Esophagus squamous epithelium (tissue), 5 donors: Measurements from ENCODE around the gene MCL1. TPM values are rescaled to one million over a fixed set of nuclear protein-coding genes. Genes with fewer than 3 reads are reported as not detected.

ENCODE experiments used
- DNase-seq: peaks from one replicate; lab custom pipeline; 2025; lab: John Stamatoyannopoulos, UW
- H3K27ac ChIP-seq, 4 donors: fragments of 200-600 bp; sonication (generic); one replicate each; pipeline ENCODE4 v1.5.1; 2016 to 2019; ENCODE audit warnings: mild to moderate bottlenecking in 1 of 4
- H3K27me3 ChIP-seq, 4 donors: fragments of 200-600 bp; sonication (generic); 1 replicate in 3 of 4; 2 replicates in 1 of 4; pipeline versions ENCODE4 v1.5.1 to v1.6.0; 2017 to 2021; ENCODE audit warnings: antibody characterized with exemption in 1 of 4
- H3K36me3 ChIP-seq, 3 donors: fragments of 200-600 bp; sonication (generic); one replicate each; pipeline ENCODE4 v1.5.1; 2016 to 2019
- H3K4me1 ChIP-seq, 3 donors: fragments of 200-600 bp; sonication (generic); one replicate each; pipeline ENCODE4 v1.5.1; 2017 to 2019
- H3K4me3 ChIP-seq, 4 donors: fragments of 200-600 bp; sonication (generic); 1 replicate in 3 of 4; 2 replicates in 1 of 4; pipeline ENCODE4 v1.5.1; 2016 to 2019; ENCODE audit warnings: mild to moderate bottlenecking in 2 of 4, moderate library complexity in 1 of 4
- H3K9me3 ChIP-seq, 3 donors: fragments of 200-600 bp; sonication (generic); one replicate each; pipeline ENCODE4 v1.5.1; 2016 to 2019
- POLR2A ChIP-seq, 4 donors: fragments of 450-650 bp; IDR thresholded peaks; one replicate each; pipeline ENCODE4 v1.6.1; 2017; ENCODE audit warnings: antibody characterized with exemption in 4 of 4, mild to moderate bottlenecking in 4 of 4, moderate library complexity in 3 of 4
- WGBS, 2 donors: methylation state at CpG; one replicate each; pipeline ENCODE4 v1.1.5; 2018; 5-methylcytosine and 5-hydroxymethylcytosine counted together
- intact Hi-C: fragments of 100-400 bp; cut with DNase I; formaldehyde crosslinking; loops from one replicate; pipeline ENCODE4 v1.15.0; 2022
- total RNA-seq, 4 donors: library from RNA; depleted of rRNA; stranded (reverse); fragments of >200 nt; gene quantifications; one replicate each; pipeline ENCODE4 v1.1.0, GENCODE V29; 2016
- TF ChIP-seq, protein P1 (sequence below), 6 experiments: fragments of 450-650 bp in 4 of 6; fragments of 200-600 bp in 2 of 6; sonication (generic) in 2 of 6; IDR thresholded peaks; one replicate each; pipeline ENCODE4 v1.5.1; 2016 to 2019; ENCODE audit warnings: antibody characterized with exemption in 6 of 6, mild to moderate bottlenecking in 4 of 6, moderate library complexity in 4 of 6
- donor health status: DM: yes; HTN: yes; CAD: no.

The MCL1 gene
- total RNA-seq, 4 donors from 2014 or later: 167 to 256 (median 216) TPM

DNA sequence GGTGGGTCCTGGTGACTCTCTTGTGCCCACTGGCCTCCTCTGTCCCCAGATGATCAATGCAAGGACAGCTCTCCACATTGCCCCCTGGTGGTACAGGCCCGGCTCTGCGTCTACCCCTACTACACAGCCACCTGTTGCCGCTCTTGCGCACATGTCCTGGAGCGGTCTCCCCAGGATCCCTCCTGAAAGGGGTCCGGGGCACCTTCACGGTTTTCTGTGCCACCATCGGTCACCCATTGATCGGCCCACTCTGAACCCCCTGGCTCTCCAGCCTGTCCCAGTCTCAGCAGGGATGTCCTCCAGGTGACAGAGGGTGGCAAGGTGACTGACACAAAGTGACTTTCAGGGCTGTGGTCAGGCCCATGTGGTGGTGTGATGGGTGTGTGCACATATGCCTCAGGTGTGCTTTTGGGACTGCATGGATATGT is 19.4 kb downstream of the MCL1 start:
- Histone ChIP-seq H3K4me3 (peak overlapping the region in 3 of 4 donors; percentile 57 to 72 (median 63)), H3K27me3 (no peaks in the 10 kb centered on the region), H3K9me3 (no peaks in the 10 kb centered on the region), H3K4me1 (peaks cover 53 to 69% (median 56%) of the 10 kb centered on the region in 3 donors), H3K27ac (peak overlapping the region; percentile 98 to 100 (median 100)), H3K36me3 (peaks cover 0 to 47% (median 0%) of the 10 kb centered on the region in 3 donors)
- intact Hi-C loops: loop anchor here (5.0 kb wide), 1 partner anchor 62 kb away; no protein-coding TSS in a partner anchor
- no peak for TF ChIP-seq POLR2A (IDR thresholded peaks at IDR 0.05)
- TF ChIP-seq, protein P1, sequence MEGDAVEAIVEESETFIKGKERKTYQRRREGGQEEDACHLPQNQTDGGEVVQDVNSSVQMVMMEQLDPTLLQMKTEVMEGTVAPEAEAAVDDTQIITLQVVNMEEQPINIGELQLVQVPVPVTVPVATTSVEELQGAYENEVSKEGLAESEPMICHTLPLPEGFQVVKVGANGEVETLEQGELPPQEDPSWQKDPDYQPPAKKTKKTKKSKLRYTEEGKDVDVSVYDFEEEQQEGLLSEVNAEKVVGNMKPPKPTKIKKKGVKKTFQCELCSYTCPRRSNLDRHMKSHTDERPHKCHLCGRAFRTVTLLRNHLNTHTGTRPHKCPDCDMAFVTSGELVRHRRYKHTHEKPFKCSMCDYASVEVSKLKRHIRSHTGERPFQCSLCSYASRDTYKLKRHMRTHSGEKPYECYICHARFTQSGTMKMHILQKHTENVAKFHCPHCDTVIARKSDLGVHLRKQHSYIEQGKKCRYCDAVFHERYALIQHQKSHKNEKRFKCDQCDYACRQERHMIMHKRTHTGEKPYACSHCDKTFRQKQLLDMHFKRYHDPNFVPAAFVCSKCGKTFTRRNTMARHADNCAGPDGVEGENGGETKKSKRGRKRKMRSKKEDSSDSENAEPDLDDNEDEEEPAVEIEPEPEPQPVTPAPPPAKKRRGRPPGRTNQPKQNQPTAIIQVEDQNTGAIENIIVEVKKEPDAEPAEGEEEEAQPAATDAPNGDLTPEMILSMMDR (IDR thresholded peaks at IDR 0.05): peak; percentile 90 to 95 (median 92)
- WGBS, 2 donors: 16 to 28% methylated on average over 5 to 7 of the region's 9 CpGs
- DNase-seq: no peak

DNA sequence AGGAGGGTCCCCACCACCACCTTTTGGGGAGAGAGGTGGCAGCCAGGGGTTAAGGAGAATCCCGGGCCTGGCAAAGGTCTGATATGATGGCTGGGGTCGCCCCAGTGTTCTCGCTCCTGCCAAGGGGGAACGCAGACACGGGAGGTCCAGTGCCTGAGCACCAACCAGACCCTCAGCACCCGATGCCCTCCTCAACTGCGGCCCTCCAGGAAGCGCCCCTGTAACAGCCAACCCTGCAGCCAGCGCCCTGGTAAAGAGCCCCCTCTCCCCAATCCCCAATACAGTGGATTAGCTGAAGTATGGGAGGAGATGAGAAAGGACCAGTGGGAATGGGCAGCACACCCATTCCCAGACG is 19.8 kb downstream of the MCL1 start:
- DNase-seq: no peak
- Histone ChIP-seq H3K4me3 (peak overlapping the region in 3 of 4 donors; percentile 57 to 72 (median 63)), H3K36me3 (peaks cover 0 to 51% (median 0%) of the 10 kb centered on the region in 3 donors), H3K27ac (peak overlapping the region; percentile 98 to 100 (median 100)), H3K4me1 (peaks cover 49 to 65% (median 52%) of the 10 kb centered on the region in 3 donors), H3K27me3 (no peaks in the 10 kb centered on the region), H3K9me3 (no peaks in the 10 kb centered on the region)
- intact Hi-C loops: loop anchor here (5.0 kb wide), 1 partner anchor 63 kb away; no protein-coding TSS in a partner anchor
- TF ChIP-seq, protein P1 (IDR thresholded peaks at IDR 0.05): no peak
- TF ChIP-seq POLR2A (IDR thresholded peaks at IDR 0.05): no peak
- WGBS, 2 donors: 0% methylated on average over 1 of the region's 10 CpGs

DNA sequence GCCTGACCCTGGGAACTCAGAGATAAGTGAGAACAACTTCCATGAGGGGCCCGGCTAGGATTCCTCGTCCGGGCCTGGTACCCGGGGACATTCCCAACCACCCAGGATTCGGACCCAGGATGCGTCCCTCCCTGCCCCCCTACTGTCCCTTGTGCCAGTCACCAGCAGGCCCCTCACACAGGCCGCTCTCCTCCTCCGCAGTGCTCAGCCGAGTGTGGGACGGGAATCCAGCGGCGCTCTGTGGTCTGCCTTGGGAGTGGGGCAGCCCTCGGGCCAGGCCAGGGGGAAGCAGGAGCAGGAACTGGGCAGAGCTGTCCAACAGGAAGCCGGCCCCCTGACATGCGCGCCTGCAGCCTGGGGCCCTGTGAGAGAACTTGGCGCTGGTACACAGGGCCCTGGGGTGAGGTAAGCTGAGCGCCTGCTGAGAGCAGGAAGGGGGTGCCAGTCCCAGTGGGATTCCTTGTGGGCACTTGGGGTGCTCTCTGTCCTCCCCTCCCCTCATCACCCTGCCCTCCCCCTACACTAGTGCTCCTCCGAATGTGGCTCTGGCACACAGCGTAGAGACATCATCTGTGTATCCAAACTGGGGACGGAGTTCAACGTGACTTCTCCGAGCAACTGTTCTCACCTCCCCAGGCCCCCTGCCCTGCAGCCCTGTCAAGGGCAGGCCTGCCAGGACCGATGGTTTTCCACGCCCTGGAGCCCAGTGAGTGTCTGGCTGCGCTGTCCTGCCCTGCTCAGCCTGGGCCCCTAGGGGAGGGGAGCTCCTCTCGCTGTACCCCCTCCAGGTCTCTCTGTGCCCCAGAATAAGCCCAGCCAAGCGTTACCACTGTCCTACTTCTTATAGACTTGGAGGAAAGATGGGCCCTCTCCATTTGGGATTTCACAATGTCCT is 20.4 kb downstream of the MCL1 start:
- intact Hi-C loops: no loop called here
- 62 to 74% methylated on average over 8 to 12 of the region's 28 CpGs for WGBS, 2 donors
- H3K27ac ChIP-seq: peak overlapping the region; percentile 98 to 100 (median 100)
- no peak for DNase-seq
- H3K27me3 ChIP-seq: no peaks in the 10 kb centered on the region
- H3K4me3 ChIP-seq: peak overlapping the region in 3 of 4 donors; percentile 13 to 72 (median 28)
- H3K9me3 ChIP-seq: no peaks in the 10 kb centered on the region
- TF ChIP-seq, protein P1 (IDR thresholded peaks at IDR 0.05): no peak
- no peak for TF ChIP-seq POLR2A (IDR thresholded peaks at IDR 0.05)
- peaks cover 0 to 57% (median 0%) of the 10 kb centered on the region in 3 donors for H3K36me3 ChIP-seq
- peaks cover 46 to 59% (median 46%) of the 10 kb centered on the region in 3 donors for H3K4me1 ChIP-seq

DNA sequence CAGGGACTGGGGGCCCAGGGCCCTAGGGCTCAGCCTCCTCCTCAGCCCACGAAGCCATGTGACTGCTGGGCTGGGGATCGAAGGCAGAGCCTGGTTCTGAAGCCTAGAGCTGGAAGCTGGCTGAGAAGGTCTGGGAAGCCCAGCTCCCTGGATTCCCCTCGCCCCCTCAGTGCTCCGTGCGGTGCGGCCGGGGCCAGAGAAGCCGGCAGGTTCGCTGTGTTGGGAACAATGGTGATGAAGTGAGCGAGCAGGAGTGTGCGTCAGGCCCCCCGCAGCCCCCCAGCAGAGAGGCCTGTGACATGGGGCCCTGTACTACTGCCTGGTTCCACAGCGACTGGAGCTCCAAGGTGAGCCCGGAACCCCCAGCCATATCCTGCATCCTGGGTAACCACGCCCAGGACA is 21.1 kb downstream of the MCL1 start:
- peak overlapping the region; percentile 46 to 100 (median 99) for H3K27ac ChIP-seq
- H3K9me3 ChIP-seq: no peaks in the 10 kb centered on the region
- H3K27me3 ChIP-seq: no peaks in the 10 kb centered on the region
- H3K4me1 ChIP-seq: peaks cover 40 to 58% (median 43%) of the 10 kb centered on the region in 3 donors
- no peak for DNase-seq
- H3K36me3 ChIP-seq: peaks cover 0 to 64% (median 0%) of the 10 kb centered on the region in 3 donors
- WGBS, 2 donors: 67% methylated on average over 3 of the region's 15 CpGs; no CpG with 5 or more reads in 1 of the 2 donors
- intact Hi-C loops: no loop called here
- peak overlapping the region in 3 of 4 donors; percentile 13 to 72 (median 28) for H3K4me3 ChIP-seq
- TF ChIP-seq, protein P1 (IDR thresholded peaks at IDR 0.05): no peak
- TF ChIP-seq POLR2A (IDR thresholded peaks at IDR 0.05): no peak

DNA sequence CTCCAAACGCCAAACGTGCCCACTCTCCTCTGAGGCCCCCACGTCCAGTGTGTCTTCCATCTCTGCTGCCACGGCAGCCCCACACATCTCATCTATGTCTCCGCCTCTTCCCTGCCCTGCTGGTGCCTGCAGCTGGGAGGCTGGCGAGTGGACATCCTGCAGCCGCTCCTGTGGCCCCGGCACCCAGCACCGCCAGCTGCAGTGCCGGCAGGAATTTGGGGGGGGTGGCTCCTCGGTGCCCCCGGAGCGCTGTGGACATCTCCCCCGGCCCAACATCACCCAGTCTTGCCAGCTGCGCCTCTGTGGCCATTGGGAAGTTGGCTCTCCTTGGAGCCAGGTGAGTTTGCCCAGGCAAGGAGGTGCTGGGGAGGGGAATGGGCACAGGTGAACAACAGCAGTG is 21.6 kb downstream of the MCL1 start:
- peaks cover 40 to 58% (median 43%) of the 10 kb centered on the region in 3 donors for H3K4me1 ChIP-seq
- H3K36me3 ChIP-seq: peaks cover 0 to 68% (median 0%) of the 10 kb centered on the region in 3 donors
- WGBS, 2 donors: 78 to 90% methylated on average over 4 to 15 of the region's 15 CpGs
- intact Hi-C loops: no loop called here
- TF ChIP-seq, protein P1 (IDR thresholded peaks at IDR 0.05): no peak
- no peak for TF ChIP-seq POLR2A (IDR thresholded peaks at IDR 0.05)
- H3K27me3 ChIP-seq: no peaks in the 10 kb centered on the region
- no peaks in the 10 kb centered on the region for H3K9me3 ChIP-seq
- H3K27ac ChIP-seq: peak overlapping the region in 3 of 4 donors; percentile 24 to 100 (median 98)
- DNase-seq: no peak
- no peak overlapping the region for H3K4me3 ChIP-seq
